Adrenal gland (tissue), 19 donors: ENCODE results near the gene CACNA1H. TPM values are rescaled to one million over a fixed set of nuclear protein-coding genes. Genes with fewer than 3 reads are reported as not detected.

ENCODE experiments used
- DNase-seq, 7 donors: peaks; one replicate each; pipeline ENCODE4 v3.0.0-alpha.2; 2019 to 2020
- H3K27ac ChIP-seq, 5 donors: fragments of 200-600 bp; sonication (generic) in 4 of 5; 1 replicate in 3 of 5; 2 replicates in 2 of 5; pipeline versions ENCODE4 v1.5.1 to v1.8.0; 2016 to 2020; ENCODE audit warnings: mild to moderate bottlenecking in 1 of 5
- H3K27me3 ChIP-seq: fragments of 200-600 bp; 2 replicates; pipeline ENCODE4 v1.8.0; 2021
- H3K36me3 ChIP-seq, 2 donors: fragments of 200-600 bp; replicated peaks in 1 of 2; 1 replicate in 1 of 2; 2 replicates in 1 of 2; pipeline versions ENCODE4 v1.5.1 to v1.8.0; 2018 to 2022
- H3K4me1 ChIP-seq, 2 donors: fragments of 200-600 bp; replicated peaks in 1 of 2; 1 replicate in 1 of 2; 2 replicates in 1 of 2; pipeline versions ENCODE4 v1.5.1 to v1.8.0; 2018 to 2021
- H3K4me3 ChIP-seq, 4 donors: fragments of 200-600 bp; sonication (generic) in 3 of 4; one replicate each; pipeline ENCODE4 v1.5.1; 2016 to 2018
- H3K9me3 ChIP-seq, 3 donors: fragments of 200-600 bp; sonication (generic) in 1 of 3; replicated peaks in 1 of 3; 1 replicate in 2 of 3; 2 replicates in 1 of 3; pipeline versions ENCODE4 v1.5.1 to v1.8.0; 2016 to 2021
- CTCF ChIP-seq, 6 experiments: fragments of 450-650 bp in 4 of 6; fragments of 200-600 bp in 2 of 6; sonication (generic) in 1 of 6; IDR thresholded peaks; 1 replicate in 5 of 6; 2 replicates in 1 of 6; pipeline versions ENCODE4 v1.5.1 to v1.8.0; 2016 to 2021; ENCODE audit warnings: antibody characterized with exemption in 6 of 6, mild to moderate bottlenecking in 2 of 6, moderate library complexity in 1 of 6
- POLR2A ChIP-seq, 2 donors: fragments of 450-650 bp; IDR thresholded peaks; one replicate each; pipeline ENCODE4 v1.6.1; 2017; ENCODE audit warnings: antibody characterized with exemption in 2 of 2, mild to moderate bottlenecking in 2 of 2, moderate library complexity in 1 of 2
- WGBS, 4 donors: extraction: QIAGEN DNeasy Blood & Tissue Kit in 2 of 4; methylation state at CpG; one replicate each; pipeline versions ENCODE4 v1.1.5 to v1.1.7; 2013 to 2017; 5-methylcytosine and 5-hydroxymethylcytosine counted together
- intact Hi-C, 2 donors: fragments of 100-400 bp; cut with DNase I; formaldehyde crosslinking; loops; one replicate each; pipeline versions ENCODE4 v1.14.1 to v1.15.0; 2022 to 2023
- long read RNA-seq, 10 donors: library from polyadenylated mRNA in 3 of 10; unstranded in 2 of 10; stranded (forward) in 1 of 10; transcript quantifications; one replicate each; pipeline ENCODE4 v2.0.0 and lab custom pipeline, GENCODE V29; 2021 to 2026
- polyA plus RNA-seq, 3 donors: library from polyadenylated mRNA; stranded (reverse); fragments of 200-250 nt in 2 of 3; fragments of 350-450 nt in 1 of 3; fragmentation: Illumina TruSeq in 1 of 3; extraction: RNeasy Lipid Tissue Mini Kit (QIAGEN cat#74804) in 1 of 3; gene quantifications; one replicate each; pipeline ENCODE4 v1.2.3, GENCODE V29; 2013 to 2014
- total RNA-seq, 9 donors: library from RNA; depleted of rRNA in 4 of 9; stranded (reverse); fragments of >200 nt in 4 of 9; fragments of 120-200 nt in 1 of 9; fragmentation: NEBNext Ultra II Directional in 1 of 9; extraction: Animal tissue kit (Norgen Biotek cat#: 25700) in 1 of 9; gene quantifications; one replicate each; pipeline versions ENCODE4 v1.1.0 to v1.2.4, GENCODE V29; 2013 to 2023
- donor health status: healthy with polysubstance abuse.
- donor health status: Bipolar disorder and iron deficiency.
- donor health status: DM: yes; HTN: yes; CAD: no.
- donor health status: DM: no; HTN: no; CAD: no.
- donor health status: DM: no; HTN: no; CAD: no.
- donor health status: DM: yes; HTN: yes; CAD: no.

CACNA1H gene
- 100 to 1,000 TPM in 1 of 9 donors, 10 to 100 TPM in 8; 14.0 to 121 (median 35.9) TPM for total RNA-seq
- polyA plus RNA-seq = 10 to 100 TPM; 20.1 to 36.2 (median 21.7) TPM
- long read RNA-seq, donor 1 = 0 reads
- long read RNA-seq, donor 2 = 0 reads
- long read RNA-seq, donor 3 = 0 reads
- long read RNA-seq, donor 4, partial matches to known transcripts = 0 of 1 reads
- long read RNA-seq, donor 4, other reads (novel, unspliced or antisense) = 1 of 1 reads
- long read RNA-seq, donor 5, partial matches to known transcripts = 65 of 85 reads
- long read RNA-seq, donor 5, other reads (novel, unspliced or antisense) = 19 of 85 reads
- long read RNA-seq, donor 6, partial matches to known transcripts = 0 of 2 reads
- long read RNA-seq, donor 6, other reads (novel, unspliced or antisense) = 2 of 2 reads
- long read RNA-seq, donor 7 = 0 reads
- long read RNA-seq, donor 8 = 0 reads
- long read RNA-seq, donor 9 = 0 reads
- long read RNA-seq, donor 10 = 0 reads

DNA sequence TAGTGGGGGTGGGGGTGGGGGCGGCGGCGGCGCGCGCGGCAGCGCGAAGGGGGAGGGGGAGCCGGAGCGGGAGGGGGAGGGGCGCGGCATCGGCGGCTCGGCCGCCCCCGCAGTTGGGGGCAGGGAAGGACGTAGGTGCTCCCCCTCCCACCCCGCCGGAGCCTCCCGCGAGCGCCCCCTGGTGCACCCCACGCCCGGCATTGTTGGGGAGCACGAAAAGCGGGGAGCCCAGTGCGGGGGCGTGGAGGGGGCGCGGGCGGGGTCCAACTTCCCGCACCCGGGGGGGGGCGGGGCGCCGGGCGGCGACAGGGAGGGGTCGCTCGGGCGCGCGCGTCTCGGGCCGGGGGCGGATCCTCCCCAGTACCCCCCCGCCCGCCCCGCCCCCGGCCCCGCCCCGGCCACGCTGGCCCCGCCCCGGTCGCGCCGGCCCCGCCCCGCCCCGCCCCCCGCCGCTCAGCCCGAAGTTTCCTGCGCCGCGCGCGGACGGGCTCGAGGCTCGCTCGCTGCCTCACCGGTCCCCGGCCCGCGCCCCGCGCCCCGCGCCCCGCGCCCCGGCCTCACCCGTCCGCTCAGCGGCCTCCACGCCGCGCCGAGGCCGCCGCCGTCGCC is at the start of gene CACNA1H:
TSS of gene CACNA1H (plus strand) at position 456 of the 609 bp plus-strand sequence. CDS start 632 bp downstream, outside the sequence.
- 1% methylated on average over 51 to 81 of the region's 98 CpGs; no CpG with 5 or more reads in 2 of the 4 donors for WGBS, 4 donors
- Histone ChIP-seq H3K4me3 (peak within 1 kb of the TSS in 2 of 4 donors; percentile 37 to 80), H3K27me3 (no peaks in the 10 kb centered on the region), H3K36me3 (no peaks in the 10 kb centered on the region), H3K4me1 (peaks cover 9 to 17% of the 10 kb centered on the region in 2 donors), H3K9me3 (no peaks in the 10 kb centered on the region), H3K27ac (peak within 1 kb of the TSS in 3 of 5 donors; percentile 62 to 89 (median 82))
- TF ChIP-seq CTCF (IDR thresholded peaks at IDR 0.05) (peak in 1 of 6 experiments; percentile 38), POLR2A (IDR thresholded peaks at IDR 0.05) (no peak)
- intact Hi-C loops = no loop called here
- peak in 5 of 7 donors; percentile 42 to 71 (median 57) for DNase-seq

GRCh38 chr16:1103636-1103980 is 49.3 kb upstream of the CACNA1H start:
- Histone ChIP-seq H3K4me1 (peaks cover 0 to 4% of the 10 kb centered on the region in 2 donors), H3K4me3 (no peak overlapping the region), H3K9me3 (no peaks in the 10 kb centered on the region), H3K27me3 (peaks cover 12% of the 10 kb centered on the region), H3K36me3 (no peaks in the 10 kb centered on the region), H3K27ac (no peak overlapping the region)
- no peak for TF ChIP-seq POLR2A (IDR thresholded peaks at IDR 0.05)
- WGBS, 4 donors = 28 to 45% (median 42%) methylated on average over 4 to 11 of the region's 11 CpGs; no CpG with 5 or more reads in 1 of the 4 donors
- intact Hi-C loops = loop anchor here in 1 of 2 donors (2.0 kb wide), 1 partner anchor 47 kb away; no protein-coding TSS in a partner anchor
- DNase-seq = no peak

DNA sequence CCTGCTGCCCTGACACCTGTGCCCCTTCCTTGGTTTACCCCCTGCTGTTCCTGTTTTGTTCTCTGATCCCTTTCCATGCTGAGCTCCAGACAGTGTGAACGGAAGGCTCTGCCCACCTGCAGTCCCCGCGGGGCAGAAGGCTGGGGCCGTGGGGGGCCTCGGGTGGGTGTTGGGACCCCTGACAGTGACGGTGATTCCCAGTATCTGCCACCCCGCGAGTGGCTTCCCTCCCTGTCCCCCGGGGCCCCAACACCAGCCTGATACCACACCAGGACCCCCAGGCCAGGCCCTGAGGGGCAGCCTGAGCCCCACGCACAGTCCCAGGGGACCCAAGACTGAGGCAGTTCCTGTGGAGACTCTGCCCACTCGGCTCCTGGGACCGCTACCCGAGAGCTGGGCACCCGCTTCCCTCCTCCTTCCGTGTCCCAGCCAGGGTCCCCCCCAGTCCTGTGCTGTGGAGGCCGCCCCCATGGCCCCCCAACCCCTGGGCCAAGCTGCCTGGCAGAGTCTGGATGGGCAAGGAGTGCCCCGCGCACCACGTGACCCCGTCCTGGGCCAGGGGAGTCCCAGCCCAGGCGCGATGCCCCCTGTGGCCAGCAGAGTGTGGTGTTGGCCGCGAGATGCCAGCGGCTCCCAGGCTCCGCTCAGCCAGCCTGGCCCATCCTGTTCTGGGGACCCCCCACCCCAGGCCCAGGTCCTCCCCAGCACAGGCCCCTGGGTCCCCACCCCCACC is 46.9 kb upstream of the CACNA1H start:
- no peak for TF ChIP-seq POLR2A (IDR thresholded peaks at IDR 0.05)
- peak; percentile 66 to 97 (median 82) for TF ChIP-seq CTCF (IDR thresholded peaks at IDR 0.05)
- WGBS, 4 donors = 17 to 76% (median 27%) methylated on average over 3 to 26 of the region's 26 CpGs
- peaks cover 0 to 4% of the 10 kb centered on the region in 2 donors for H3K4me1 ChIP-seq
- H3K27me3 ChIP-seq = peaks cover 12% of the 10 kb centered on the region
- no peaks in the 10 kb centered on the region for H3K36me3 ChIP-seq
- no peak overlapping the region for H3K4me3 ChIP-seq
- H3K27ac ChIP-seq = no peak overlapping the region
- DNase-seq = peak; percentile 67 to 87 (median 84)
- intact Hi-C loops = loop anchor here (1.0 to 2.0 kb wide), 2 partner anchors 88 to 93 kb away; no protein-coding TSS in a partner anchor
- H3K9me3 ChIP-seq = no peaks in the 10 kb centered on the region

DNA sequence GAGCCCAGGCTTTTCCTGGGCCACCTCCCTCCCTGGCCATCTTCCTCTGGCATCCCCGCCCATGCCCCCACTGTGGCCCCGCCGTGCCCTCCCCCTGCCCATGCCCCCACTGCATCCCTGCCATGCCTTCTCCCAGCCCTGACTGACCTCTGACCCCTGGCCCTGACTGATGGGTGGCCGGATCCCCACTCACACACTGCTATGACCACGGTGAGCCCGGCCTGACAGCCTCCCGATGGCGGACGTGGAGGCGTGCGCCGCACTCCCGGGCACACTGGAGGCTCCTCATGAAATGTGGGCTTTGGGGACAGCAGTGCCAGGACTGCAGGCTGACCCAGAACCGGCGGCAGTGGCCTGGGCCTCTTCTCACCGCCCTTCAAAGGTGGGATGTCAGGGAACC is 46.2 kb upstream of the CACNA1H start:
- 51 to 70% (median 68%) methylated on average over 2 to 16 of the region's 16 CpGs for WGBS, 4 donors

More for the DNA sequence above, 46.2 kb upstream of the CACNA1H start:
- intact Hi-C loops = loop anchor here (1.0 to 2.0 kb wide), 2 partner anchors 88 to 92 kb away; no protein-coding TSS in a partner anchor
- no peak for DNase-seq
- H3K9me3 ChIP-seq = no peaks in the 10 kb centered on the region
- H3K4me3 ChIP-seq = no peak overlapping the region
- H3K27me3 ChIP-seq = peaks cover 12% of the 10 kb centered on the region
- H3K36me3 ChIP-seq = no peaks in the 10 kb centered on the region
- TF ChIP-seq POLR2A (IDR thresholded peaks at IDR 0.05) (no peak), CTCF (IDR thresholded peaks at IDR 0.05) (no peak)
- H3K27ac ChIP-seq = no peak overlapping the region
- peaks cover 0 to 4% of the 10 kb centered on the region in 2 donors for H3K4me1 ChIP-seq
